ENCODE results near the gene IL18. TPM values are rescaled to one million over a fixed set of nuclear protein-coding genes. Genes with fewer than 3 reads are reported as not detected.

IL18 gene
- not detected for total RNA-seq (ENCODE audit: unreplicated experiment)
- long read RNA-seq, result 0 reads

- Mint-ChIP-seq H3K27ac (ENCODE audit: unreplicated experiment) (no peak within 1 kb of the TSS), H3K4me1 (ENCODE audit: low read depth, unreplicated experiment) (no peaks in the 10 kb centered on the region), H3K36me3 (ENCODE audit: unreplicated experiment) (no peaks in the 10 kb centered on the region), H3K4me3 (ENCODE audit: unreplicated experiment) (no peak within 1 kb of the TSS), H3K9me3 (ENCODE audit: unreplicated experiment) (no peaks in the 10 kb centered on the region), H3K27me3 (ENCODE audit: unreplicated experiment) (peaks cover 3% of the 10 kb centered on the region)
- DNase-seq, result no peak
- TF ChIP-seq, protein P1, sequence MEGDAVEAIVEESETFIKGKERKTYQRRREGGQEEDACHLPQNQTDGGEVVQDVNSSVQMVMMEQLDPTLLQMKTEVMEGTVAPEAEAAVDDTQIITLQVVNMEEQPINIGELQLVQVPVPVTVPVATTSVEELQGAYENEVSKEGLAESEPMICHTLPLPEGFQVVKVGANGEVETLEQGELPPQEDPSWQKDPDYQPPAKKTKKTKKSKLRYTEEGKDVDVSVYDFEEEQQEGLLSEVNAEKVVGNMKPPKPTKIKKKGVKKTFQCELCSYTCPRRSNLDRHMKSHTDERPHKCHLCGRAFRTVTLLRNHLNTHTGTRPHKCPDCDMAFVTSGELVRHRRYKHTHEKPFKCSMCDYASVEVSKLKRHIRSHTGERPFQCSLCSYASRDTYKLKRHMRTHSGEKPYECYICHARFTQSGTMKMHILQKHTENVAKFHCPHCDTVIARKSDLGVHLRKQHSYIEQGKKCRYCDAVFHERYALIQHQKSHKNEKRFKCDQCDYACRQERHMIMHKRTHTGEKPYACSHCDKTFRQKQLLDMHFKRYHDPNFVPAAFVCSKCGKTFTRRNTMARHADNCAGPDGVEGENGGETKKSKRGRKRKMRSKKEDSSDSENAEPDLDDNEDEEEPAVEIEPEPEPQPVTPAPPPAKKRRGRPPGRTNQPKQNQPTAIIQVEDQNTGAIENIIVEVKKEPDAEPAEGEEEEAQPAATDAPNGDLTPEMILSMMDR (IDR thresholded peaks at IDR 0.05; ENCODE audit: partially characterized antibody, unreplicated experiment), result no peak
These were observed at the start of gene IL18 for GRCh38 chr11:112163875-112164685. TSS of gene IL18 (minus strand) at chr11:112164094. CDS start at chr11:112155053, 9,041 bp downstream.

GRCh38 chr11:112212710-112213109 lies 48.8 kb upstream of the IL18 start:
- TF ChIP-seq, protein P1 (IDR thresholded peaks at IDR 0.05; ENCODE audit: partially characterized antibody, unreplicated experiment), result no peak
- H3K4me3 Mint-ChIP-seq (ENCODE audit: unreplicated experiment), result no peak overlapping the region
- no peaks in the 10 kb centered on the region for H3K36me3 Mint-ChIP-seq (ENCODE audit: unreplicated experiment)
- peaks cover 3% of the 10 kb centered on the region for H3K27me3 Mint-ChIP-seq (ENCODE audit: unreplicated experiment)
- no peak overlapping the region for H3K27ac Mint-ChIP-seq (ENCODE audit: unreplicated experiment)
- no peaks in the 10 kb centered on the region for H3K4me1 Mint-ChIP-seq (ENCODE audit: low read depth, unreplicated experiment)
- H3K9me3 Mint-ChIP-seq (ENCODE audit: unreplicated experiment), result no peaks in the 10 kb centered on the region
- DNase-seq, result no peak

GRCh38 chr11:112212290-112212689 lies 48.4 kb upstream of the IL18 start:
- H3K9me3 Mint-ChIP-seq (ENCODE audit: unreplicated experiment), result no peaks in the 10 kb centered on the region
- TF ChIP-seq, protein P1 (IDR thresholded peaks at IDR 0.05; ENCODE audit: partially characterized antibody, unreplicated experiment), result no peak
- H3K4me3 Mint-ChIP-seq (ENCODE audit: unreplicated experiment), result no peak overlapping the region
- no peak for DNase-seq
- no peak overlapping the region for H3K27ac Mint-ChIP-seq (ENCODE audit: unreplicated experiment)
- H3K27me3 Mint-ChIP-seq (ENCODE audit: unreplicated experiment), result peaks cover 3% of the 10 kb centered on the region
- no peaks in the 10 kb centered on the region for H3K36me3 Mint-ChIP-seq (ENCODE audit: unreplicated experiment)
- H3K4me1 Mint-ChIP-seq (ENCODE audit: low read depth, unreplicated experiment), result no peaks in the 10 kb centered on the region

DNA sequence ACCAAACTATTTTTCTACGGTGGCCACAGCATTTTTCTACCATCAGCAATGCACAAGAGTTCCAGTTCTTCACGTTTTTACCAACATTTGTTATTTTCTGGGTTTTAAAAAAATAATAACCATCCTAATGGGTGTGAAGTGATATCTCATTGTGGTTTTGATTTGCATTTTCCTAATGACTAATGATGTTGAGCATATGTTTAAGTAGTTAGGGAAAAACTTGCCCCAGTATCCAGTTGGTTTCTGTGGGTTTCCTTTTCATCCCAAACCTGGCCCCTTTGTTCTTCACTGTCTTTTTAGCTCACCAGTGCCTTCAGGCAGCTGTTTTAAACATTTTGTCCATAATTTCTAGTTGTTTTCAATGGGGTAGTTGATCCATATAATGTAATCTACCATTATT lies 47.6 kb upstream of the IL18 start:
- Mint-ChIP-seq H3K4me3 (ENCODE audit: unreplicated experiment) (no peak overlapping the region), H3K4me1 (ENCODE audit: low read depth, unreplicated experiment) (no peaks in the 10 kb centered on the region), H3K27me3 (ENCODE audit: unreplicated experiment) (peaks cover 3% of the 10 kb centered on the region), H3K36me3 (ENCODE audit: unreplicated experiment) (peaks cover 4% of the 10 kb centered on the region), H3K27ac (ENCODE audit: unreplicated experiment) (no peak overlapping the region), H3K9me3 (ENCODE audit: unreplicated experiment) (no peaks in the 10 kb centered on the region)
- TF ChIP-seq, protein P1 (IDR thresholded peaks at IDR 0.05; ENCODE audit: partially characterized antibody, unreplicated experiment), result no peak
- no peak for DNase-seq

DNA sequence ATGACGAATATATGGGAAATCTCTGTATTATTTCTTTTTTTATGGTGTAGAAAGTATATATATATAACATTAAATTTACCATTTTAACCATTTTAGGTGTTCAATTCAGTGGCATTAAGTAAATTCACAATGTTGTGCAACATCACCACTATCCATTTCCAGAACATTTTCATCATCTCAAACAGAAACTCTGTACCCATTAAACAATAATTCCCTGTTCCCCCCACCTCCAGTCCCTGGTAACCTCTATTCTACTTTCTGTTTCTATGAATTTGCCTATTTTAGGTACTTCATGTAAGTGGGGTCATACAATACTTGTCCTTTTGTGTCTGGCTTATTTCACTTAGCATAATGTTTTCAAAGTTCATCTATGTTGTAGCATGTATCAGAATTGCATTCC lies 47.0 kb upstream of the IL18 start:
- Mint-ChIP-seq H3K27me3 (ENCODE audit: unreplicated experiment) (peaks cover 3% of the 10 kb centered on the region), H3K36me3 (ENCODE audit: unreplicated experiment) (peaks cover 5% of the 10 kb centered on the region), H3K4me1 (ENCODE audit: low read depth, unreplicated experiment) (no peaks in the 10 kb centered on the region), H3K9me3 (ENCODE audit: unreplicated experiment) (no peaks in the 10 kb centered on the region), H3K27ac (ENCODE audit: unreplicated experiment) (no peak overlapping the region), H3K4me3 (ENCODE audit: unreplicated experiment) (no peak overlapping the region)
- TF ChIP-seq, protein P1 (IDR thresholded peaks at IDR 0.05; ENCODE audit: partially characterized antibody, unreplicated experiment), result no peak
- DNase-seq, result no peak
